HG03558 (cell line): ENCODE results near the gene STEAP3.

ENCODE experiments used
- ATAC-seq: cut with Tn5 transposase; IDR thresholded peaks from one replicate; pipeline ENCODE4 v1.9.1; 2021; ENCODE audit warnings: moderate number of reproducible peaks; ENCODE audit not compliant: unreplicated experiment; ENCODE audit errors: extremely low read depth

The STEAP3 gene

DNA sequence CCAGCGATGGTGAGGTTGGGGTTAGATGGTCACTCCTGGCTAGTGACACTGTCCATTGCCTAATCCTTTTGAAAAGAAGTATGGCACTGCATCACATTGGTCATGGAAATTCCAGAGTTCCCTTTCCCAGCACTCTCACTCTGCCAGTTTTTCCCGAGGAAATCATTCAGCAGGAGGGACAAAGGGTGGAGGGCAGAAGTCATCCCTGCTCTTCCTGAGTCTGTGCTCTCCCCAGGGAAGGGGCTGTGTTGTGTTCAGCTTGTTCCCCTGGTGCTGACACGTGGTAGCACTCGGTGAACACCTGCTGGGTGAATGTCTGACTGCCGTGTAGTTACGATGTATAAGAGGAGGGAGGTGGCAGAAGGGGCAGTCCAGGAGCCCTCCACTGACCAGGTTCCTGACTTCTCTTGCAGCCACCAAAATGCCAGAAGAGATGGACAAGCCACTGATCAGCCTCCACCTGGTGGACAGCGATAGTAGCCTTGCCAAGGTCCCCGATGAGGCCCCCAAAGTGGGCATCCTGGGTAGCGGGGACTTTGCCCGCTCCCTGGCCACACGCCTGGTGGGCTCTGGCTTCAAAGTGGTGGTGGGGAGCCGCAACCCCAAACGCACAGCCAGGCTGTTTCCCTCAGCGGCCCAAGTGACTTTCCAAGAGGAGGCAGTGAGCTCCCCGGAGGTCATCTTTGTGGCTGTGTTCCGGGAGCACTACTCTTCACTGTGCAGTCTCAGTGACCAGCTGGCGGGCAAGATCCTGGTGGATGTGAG is 21.6 kb downstream of the STEAP3 start:
- ATAC-seq: no peak

GRCh38 chr2:119245841-119246230 is 22.2 kb downstream of the STEAP3 start:
- ATAC-seq: no peak

DNA sequence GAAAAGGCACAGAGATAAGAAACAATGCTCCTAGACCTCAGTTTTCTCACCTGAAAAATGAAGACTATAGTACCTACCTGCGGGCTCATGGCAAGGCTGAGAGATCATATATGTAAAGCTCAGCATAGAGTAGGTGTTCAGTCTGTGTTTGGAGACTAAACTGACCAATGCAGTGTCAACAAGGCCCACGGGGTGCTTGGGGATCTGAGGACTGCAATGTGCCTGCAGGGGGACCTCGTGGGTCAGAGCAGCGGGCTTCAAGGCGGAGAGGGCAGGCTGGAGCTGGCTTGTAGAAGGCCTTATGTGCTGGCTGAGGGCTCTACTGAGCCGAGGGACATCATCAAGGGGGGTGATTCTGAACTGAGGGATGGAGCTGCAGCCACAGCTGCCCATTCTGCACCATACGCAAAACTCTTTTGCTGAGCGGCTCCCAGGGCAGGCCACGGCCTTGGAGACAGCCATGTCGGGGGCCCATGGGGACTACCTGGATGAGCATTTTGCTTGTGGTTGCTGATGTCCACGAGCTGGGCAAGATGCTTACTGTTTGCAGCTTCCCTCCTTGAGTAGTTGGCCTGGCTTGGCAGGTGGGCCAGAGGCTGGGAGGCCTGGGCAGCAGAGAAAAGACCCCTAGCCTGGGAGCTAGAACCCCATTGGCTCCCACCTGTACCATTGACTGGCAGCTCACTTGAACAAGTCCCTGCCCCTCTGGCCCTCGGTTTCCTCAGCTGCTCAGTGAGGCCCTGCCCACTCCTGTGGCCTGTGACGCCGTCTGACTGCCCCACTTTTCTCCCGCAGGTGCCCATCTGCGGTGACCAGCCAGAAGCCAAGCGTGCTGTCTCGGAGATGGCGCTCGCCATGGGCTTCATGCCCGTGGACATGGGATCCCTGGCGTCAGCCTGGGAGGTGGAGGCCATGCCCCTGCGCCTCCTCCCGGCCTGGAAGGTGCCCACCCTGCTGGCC is 23.5 kb downstream of the STEAP3 start:
- ATAC-seq: no peak

- ATAC-seq: no peak
Measured at GRCh38 chr2:119247844-119248271, 24.2 kb downstream of the STEAP3 start.

GRCh38 chr2:119248311-119248710 is 24.7 kb downstream of the STEAP3 start:
- no peak for ATAC-seq

DNA sequence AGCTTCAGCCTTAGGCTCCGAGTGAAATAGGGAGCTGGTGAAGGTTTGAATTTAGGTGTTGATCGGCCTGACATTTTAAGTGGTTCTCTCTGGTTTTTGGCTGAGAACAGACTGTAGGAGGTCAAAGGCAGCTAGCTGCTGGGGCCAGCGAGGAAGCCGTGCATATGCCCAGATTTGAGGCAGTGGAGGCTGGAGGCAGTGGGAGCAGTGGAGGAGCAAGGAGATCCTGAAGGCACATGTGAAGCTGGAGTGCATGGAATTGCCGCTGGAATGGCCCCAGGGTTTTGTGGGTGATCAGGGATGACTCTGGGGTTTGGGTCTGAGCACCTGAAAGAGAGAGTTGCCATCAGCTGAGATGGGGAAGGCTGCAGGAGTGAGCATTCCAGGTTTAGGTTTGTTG is 25.1 kb downstream of the STEAP3 start:
- ATAC-seq: no peak

DNA sequence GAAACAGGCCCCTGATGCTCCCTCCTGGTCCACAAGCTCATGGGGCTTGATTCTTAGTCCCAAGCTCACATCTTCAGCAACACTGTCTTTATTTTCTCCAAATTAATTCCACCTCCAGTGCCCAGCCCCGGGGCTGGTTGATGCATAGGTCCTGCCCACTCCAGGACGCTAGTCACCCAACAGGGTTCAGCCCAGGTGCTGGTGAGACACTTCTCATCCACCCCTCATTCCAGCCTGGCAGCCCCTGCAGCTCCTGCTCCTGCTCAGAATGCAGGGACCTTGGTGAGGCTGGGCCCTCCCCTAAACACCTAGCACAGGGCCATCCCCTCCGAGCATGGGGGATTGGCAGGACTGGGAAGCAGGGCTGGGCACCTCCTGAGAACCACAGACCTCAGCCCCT is 25.7 kb downstream of the STEAP3 start:
- ATAC-seq: no peak

DNA sequence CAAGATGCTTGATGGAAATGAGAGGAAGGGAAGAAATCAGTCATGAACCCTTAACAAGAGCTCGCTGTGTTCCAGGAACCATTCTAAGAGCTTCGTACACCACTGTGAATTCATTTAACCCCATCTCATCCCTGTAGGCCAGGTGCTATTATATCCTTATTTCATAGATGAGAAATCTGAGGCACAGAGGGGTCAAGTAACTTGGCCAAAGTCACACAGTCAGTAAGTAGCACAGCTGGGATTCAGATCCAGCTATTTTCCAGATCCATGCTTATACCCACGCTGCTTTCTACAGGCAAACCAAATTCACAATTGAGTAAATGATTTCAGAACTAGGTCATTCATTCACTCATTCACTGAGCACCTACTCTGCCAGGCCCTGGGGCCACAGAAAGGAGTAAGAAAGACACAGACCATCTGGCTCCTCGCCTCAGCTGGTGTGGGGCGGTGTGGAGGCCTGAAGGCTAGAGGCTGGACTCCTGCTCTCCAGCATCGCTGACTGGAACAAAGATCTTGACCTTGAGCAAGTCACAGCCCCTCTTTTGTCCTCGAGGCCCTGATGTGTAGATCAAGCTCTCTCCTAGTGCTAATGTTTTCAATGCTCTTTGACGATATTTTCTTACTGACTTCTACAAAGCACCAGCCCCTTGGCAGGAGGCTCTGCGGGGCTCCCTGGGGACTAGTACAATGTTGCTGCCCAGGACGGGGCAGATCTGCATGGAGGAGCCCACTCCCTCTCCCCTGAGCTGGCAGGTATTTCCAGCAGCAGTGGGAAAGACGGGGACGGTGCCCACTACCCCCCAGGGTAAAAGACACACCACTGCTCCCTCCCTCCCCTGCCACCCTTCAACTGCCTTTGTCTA is 26.5 kb downstream of the STEAP3 start:
- ATAC-seq: no peak

DNA sequence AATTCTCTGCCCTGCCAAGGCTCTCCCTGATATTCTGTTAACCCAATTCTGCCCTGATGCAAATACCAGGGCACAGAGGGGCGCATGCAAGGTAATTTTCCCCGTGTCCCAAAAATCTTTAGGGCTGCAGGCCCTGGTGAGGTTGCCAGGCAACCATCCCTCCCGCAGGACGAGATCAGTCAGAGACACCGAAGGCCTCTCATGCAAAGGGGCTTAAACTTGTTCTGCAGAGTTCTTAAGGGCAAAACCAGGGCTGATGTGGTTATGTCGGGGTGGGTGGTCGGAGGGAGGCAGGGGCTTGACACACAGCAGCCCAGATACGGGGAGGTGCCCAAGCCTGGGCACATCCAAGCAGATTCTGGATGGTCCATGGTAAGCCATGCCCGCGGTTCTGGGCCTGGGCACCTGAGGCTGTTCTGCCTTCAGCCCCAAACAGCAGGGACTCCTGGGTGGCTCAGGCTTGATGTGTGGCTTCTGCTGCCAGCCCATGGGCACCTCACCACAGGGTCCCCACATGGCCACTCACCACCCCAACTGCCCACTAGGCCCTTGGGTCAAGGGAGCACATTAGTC is 27.2 kb downstream of the STEAP3 start:
- ATAC-seq: no peak

- no peak for ATAC-seq
Measured at GRCh38 chr2:119251652-119252051, 28.0 kb downstream of the STEAP3 start.

- ATAC-seq: no peak
Measured at GRCh38 chr2:119252186-119253113, 28.8 kb downstream of the STEAP3 start.

GRCh38 chr2:119253114-119253702 is 29.6 kb downstream of the STEAP3 start:
- no peak for ATAC-seq

DNA sequence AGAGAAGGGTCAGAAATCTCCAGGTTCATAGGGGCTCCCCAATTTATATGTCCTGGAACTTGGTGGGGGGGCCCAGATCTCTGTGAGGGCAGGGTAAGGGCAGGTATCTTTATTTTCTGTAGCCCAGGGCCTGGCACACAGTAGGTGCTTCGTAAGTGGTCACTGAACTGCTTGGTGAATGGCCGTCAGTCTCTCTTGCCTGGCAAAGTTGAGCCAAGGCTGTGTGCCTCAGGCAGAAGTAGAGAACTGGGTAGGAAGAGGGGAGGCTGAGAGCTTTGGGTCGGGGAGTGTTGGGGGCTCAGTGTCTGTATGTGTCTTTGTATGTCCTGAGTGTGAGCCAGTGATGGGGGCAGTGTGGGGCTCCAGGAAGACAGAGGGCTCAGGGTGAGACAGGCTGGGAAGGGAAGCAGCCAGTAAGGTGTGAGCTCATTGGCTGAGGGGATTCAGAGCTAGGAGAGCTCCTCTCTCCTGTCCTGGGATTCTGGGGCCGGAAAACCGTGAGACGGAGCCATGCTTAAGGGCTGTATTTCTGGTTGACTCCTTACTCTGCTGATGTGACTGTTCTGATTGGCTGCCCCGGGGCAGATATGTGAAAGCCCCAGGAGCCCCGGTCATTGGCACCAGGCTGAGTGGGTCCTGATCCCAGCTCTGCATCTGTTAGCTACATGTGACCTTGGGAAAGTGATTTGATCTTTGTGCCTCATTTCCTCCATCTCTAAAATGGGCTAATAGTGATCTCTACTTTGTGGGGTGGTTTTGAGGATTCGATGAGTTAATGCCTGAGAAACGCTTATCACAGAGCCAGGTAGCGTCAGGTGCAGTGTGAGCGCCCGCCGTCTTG is 30.3 kb downstream of the STEAP3 start:
- ATAC-seq: no peak

- ATAC-seq: no peak
Measured at GRCh38 chr2:119254601-119255080, 31.0 kb downstream of the STEAP3 start.

DNA sequence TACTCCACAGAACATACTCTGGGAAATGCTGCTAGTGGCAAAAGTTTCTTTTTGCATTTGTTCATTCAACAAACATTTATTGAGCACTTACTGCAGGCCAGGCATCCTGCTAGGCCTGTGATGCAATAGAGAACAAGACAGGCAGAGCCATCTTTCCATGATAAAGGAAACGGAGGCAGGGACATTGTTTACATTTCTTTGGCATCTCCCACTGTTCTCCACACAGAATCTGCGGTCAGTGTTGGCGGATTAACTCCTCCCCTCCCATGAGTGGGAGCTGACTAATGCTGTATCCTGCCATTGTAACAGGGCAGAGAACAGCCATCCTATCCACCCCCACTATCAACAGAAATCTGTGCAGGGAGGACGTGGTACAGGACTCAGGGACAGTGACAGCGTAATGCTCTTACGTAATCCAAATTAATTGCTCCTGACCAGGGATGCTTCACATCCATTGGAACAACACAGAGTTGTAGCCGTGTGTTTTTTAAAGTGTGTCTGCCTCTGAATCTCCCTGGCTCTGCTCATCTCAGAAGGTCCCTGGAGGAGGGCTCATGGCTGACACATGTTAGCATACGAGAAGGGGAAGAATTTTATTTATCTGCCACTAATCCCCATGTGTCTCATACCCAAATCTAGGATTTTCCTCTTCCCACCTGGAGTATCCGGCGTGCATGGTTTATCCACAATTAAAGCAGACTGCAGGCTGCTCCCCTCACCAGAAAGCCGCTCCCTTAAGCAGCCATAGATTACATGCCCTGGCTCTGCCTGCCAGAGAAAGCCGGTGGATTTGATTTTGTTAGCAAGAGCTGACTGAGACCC is 32.3 kb downstream of the STEAP3 start:
- no peak for ATAC-seq

- ATAC-seq: no peak
Measured at GRCh38 chr2:119256582-119256921, 32.9 kb downstream of the STEAP3 start.

GRCh38 chr2:119257198-119257597 is 33.6 kb downstream of the STEAP3 start:
- no peak for ATAC-seq
